Retinal pigment epithelial cell (primary cell): Measurements from ENCODE around the gene RABIF.

Experiments
- DNase-seq: peaks from one replicate; pipeline ENCODE4 v3.0.0-alpha.2; 2010; ENCODE audit warnings: low read depth
- H3K4me3 ChIP-seq: 2 replicates; pipeline ENCODE4 v1.5.1; 2011; ENCODE audit warnings: mild to moderate bottlenecking, low read length, control low read depth, moderate library complexity
- CTCF ChIP-seq: conservative IDR thresholded peaks from 2 replicates; pipeline ENCODE4 v1.5.1; 2011; ENCODE audit warnings: low read depth, low read length, control low read depth, inconsistent platforms

The RABIF gene

GRCh38 chr1:202901555-202901954 lies 12.6 kb upstream of the RABIF start:
- no peak overlapping the region for H3K4me3 ChIP-seq
- no peak for TF ChIP-seq CTCF
- no peak for DNase-seq

- no peak overlapping the region for H3K4me3 ChIP-seq
- no peak for TF ChIP-seq CTCF
- peak; percentile 4 for DNase-seq
These were observed 3.6 kb upstream of the RABIF start for GRCh38 chr1:202892501-202892900.

GRCh38 chr1:202890392-202890791 lies 1.4 kb upstream of the RABIF start:
- DNase-seq = no peak
- no peak for TF ChIP-seq CTCF
- H3K4me3 ChIP-seq = no peak overlapping the region

GRCh38 chr1:202888221-202888530 lies 773 bp downstream of the RABIF start:
- TF ChIP-seq CTCF = no peak
- no peak for DNase-seq
- H3K4me3 ChIP-seq = peak overlapping the region; percentile 83

GRCh38 chr1:202880961-202881460 lies 7.9 kb downstream of the RABIF start:
- DNase-seq = no peak
- TF ChIP-seq CTCF = no peak

GRCh38 chr1:202880062-202880461 lies 8.9 kb downstream of the RABIF start:
- no peak overlapping the region for H3K4me3 ChIP-seq
- DNase-seq = no peak
- TF ChIP-seq CTCF = no peak

More at GRCh38 chr1:202880961-202881460, 7.9 kb downstream of the RABIF start:
- H3K4me3 ChIP-seq = no peak overlapping the region

- no peak for TF ChIP-seq CTCF
- H3K4me3 ChIP-seq = no peak overlapping the region
- no peak for DNase-seq
These were observed 9.8 kb downstream of the RABIF start for GRCh38 chr1:202879128-202879527.
